Esophagus squamous epithelium (tissue), 5 donors: ENCODE measurements around the gene SLC17A7. TPM values are rescaled to one million over a fixed set of nuclear protein-coding genes. Genes with fewer than 3 reads are reported as not detected.

Source experiments
- DNase-seq: peaks from one replicate; lab custom pipeline; 2025; lab: John Stamatoyannopoulos, UW
- H3K27ac ChIP-seq, 4 donors: fragments of 200-600 bp; sonication (generic); one replicate each; pipeline ENCODE4 v1.5.1; 2016 to 2019; ENCODE audit warnings: mild to moderate bottlenecking in 1 of 4
- H3K27me3 ChIP-seq, 4 donors: fragments of 200-600 bp; sonication (generic); 1 replicate in 3 of 4; 2 replicates in 1 of 4; pipeline versions ENCODE4 v1.5.1 to v1.6.0; 2017 to 2021; ENCODE audit warnings: antibody characterized with exemption in 1 of 4
- H3K36me3 ChIP-seq, 3 donors: fragments of 200-600 bp; sonication (generic); one replicate each; pipeline ENCODE4 v1.5.1; 2016 to 2019
- H3K4me1 ChIP-seq, 3 donors: fragments of 200-600 bp; sonication (generic); one replicate each; pipeline ENCODE4 v1.5.1; 2017 to 2019
- H3K4me3 ChIP-seq, 4 donors: fragments of 200-600 bp; sonication (generic); 1 replicate in 3 of 4; 2 replicates in 1 of 4; pipeline ENCODE4 v1.5.1; 2016 to 2019; ENCODE audit warnings: mild to moderate bottlenecking in 2 of 4, moderate library complexity in 1 of 4
- H3K9me3 ChIP-seq, 3 donors: fragments of 200-600 bp; sonication (generic); one replicate each; pipeline ENCODE4 v1.5.1; 2016 to 2019
- CTCF ChIP-seq, 6 experiments: fragments of 450-650 bp in 4 of 6; fragments of 200-600 bp in 2 of 6; sonication (generic) in 2 of 6; IDR thresholded peaks; one replicate each; pipeline ENCODE4 v1.5.1; 2016 to 2019; ENCODE audit warnings: antibody characterized with exemption in 6 of 6, mild to moderate bottlenecking in 4 of 6, moderate library complexity in 4 of 6
- POLR2A ChIP-seq, 4 donors: fragments of 450-650 bp; IDR thresholded peaks; one replicate each; pipeline ENCODE4 v1.6.1; 2017; ENCODE audit warnings: antibody characterized with exemption in 4 of 4, mild to moderate bottlenecking in 4 of 4, moderate library complexity in 3 of 4
- WGBS, 2 donors: methylation state at CpG; one replicate each; pipeline ENCODE4 v1.1.5; 2018; 5-methylcytosine and 5-hydroxymethylcytosine counted together
- intact Hi-C: fragments of 100-400 bp; cut with DNase I; formaldehyde crosslinking; loops from one replicate; pipeline ENCODE4 v1.15.0; 2022
- total RNA-seq, 4 donors: library from RNA; depleted of rRNA; stranded (reverse); fragments of >200 nt; gene quantifications; one replicate each; pipeline ENCODE4 v1.1.0, GENCODE V29; 2016
- donor health status: DM: yes; HTN: yes; CAD: no.

The SLC17A7 gene
- total RNA-seq, 4 donors from 2014 or later, result 0.13 to 1.5 (median 0.40) TPM

GRCh38 chr19:49396738-49397505, 44.4 kb downstream of the SLC17A7 start:
- no peak for DNase-seq
- no peak overlapping the region for H3K27ac ChIP-seq
- TF ChIP-seq CTCF (IDR thresholded peaks at IDR 0.05) (no peak), POLR2A (IDR thresholded peaks at IDR 0.05) (no peak)
- H3K9me3 ChIP-seq, result no peaks in the 10 kb centered on the region
- no peaks in the 10 kb centered on the region for H3K4me1 ChIP-seq
- intact Hi-C loops, result no loop called here
- H3K36me3 ChIP-seq, result no peaks in the 10 kb centered on the region
- H3K27me3 ChIP-seq, result peaks cover 0 to 29% (median 0%) of the 10 kb centered on the region in 4 donors
- WGBS, 2 donors, result 75 to 80% methylated on average over 8 of the region's 8 CpGs
- H3K4me3 ChIP-seq, result no peak overlapping the region

- intact Hi-C loops, result no loop called here
- Histone ChIP-seq H3K27me3 (peaks cover 0 to 34% (median 0%) of the 10 kb centered on the region in 4 donors), H3K4me1 (peaks cover 0 to 3% (median 0%) of the 10 kb centered on the region in 3 donors), H3K4me3 (no peak overlapping the region), H3K9me3 (no peaks in the 10 kb centered on the region), H3K36me3 (no peaks in the 10 kb centered on the region), H3K27ac (no peak overlapping the region)
- WGBS, 2 donors, result 69 to 86% methylated on average over 12 to 14 of the region's 15 CpGs
- no peak for DNase-seq
- TF ChIP-seq CTCF (IDR thresholded peaks at IDR 0.05), result no peak
- TF ChIP-seq POLR2A (IDR thresholded peaks at IDR 0.05), result no peak
Measured at GRCh38 chr19:49395581-49396407, 45.5 kb downstream of the SLC17A7 start.

GRCh38 chr19:49393881-49394280, 47.4 kb downstream of the SLC17A7 start:
- H3K4me3 ChIP-seq, result no peak overlapping the region
- intact Hi-C loops, result loop anchor here (2.0 kb wide), 1 partner anchor 49 kb away; no protein-coding TSS in a partner anchor
- H3K36me3 ChIP-seq, result no peaks in the 10 kb centered on the region
- H3K4me1 ChIP-seq, result peaks cover 0 to 3% (median 0%) of the 10 kb centered on the region in 3 donors
- H3K27ac ChIP-seq, result no peak overlapping the region
- TF ChIP-seq CTCF (IDR thresholded peaks at IDR 0.05) (no peak), POLR2A (IDR thresholded peaks at IDR 0.05) (no peak)
- no peak for DNase-seq
- H3K9me3 ChIP-seq, result no peaks in the 10 kb centered on the region
- peaks cover 0 to 50% (median 0%) of the 10 kb centered on the region in 4 donors for H3K27me3 ChIP-seq
- 89 to 100% methylated on average over 1 to 3 of the region's 5 CpGs for WGBS, 2 donors

GRCh38 chr19:49391581-49392399, 49.5 kb downstream of the SLC17A7 start:
- Histone ChIP-seq H3K27ac (no peak overlapping the region), H3K9me3 (no peaks in the 10 kb centered on the region), H3K4me1 (peaks cover 0 to 3% (median 0%) of the 10 kb centered on the region in 3 donors), H3K36me3 (no peaks in the 10 kb centered on the region), H3K27me3 (peaks cover 0 to 49% (median 1%) of the 10 kb centered on the region in 4 donors), H3K4me3 (no peak overlapping the region)
- 25 to 27% methylated on average over 9 of the region's 14 CpGs for WGBS, 2 donors
- TF ChIP-seq POLR2A (IDR thresholded peaks at IDR 0.05), result no peak
- peak; percentile 62 to 88 (median 84) for TF ChIP-seq CTCF (IDR thresholded peaks at IDR 0.05)
- DNase-seq, result no peak
- intact Hi-C loops, result loop anchor here (2.0 kb wide), 1 partner anchor 51 kb away; no protein-coding TSS in a partner anchor
